Thymus (tissue), 11 donors: ENCODE data around the gene PDE6C. TPM values are rescaled to one million over a fixed set of nuclear protein-coding genes. Genes with fewer than 3 reads are reported as not detected.
"Not testable (repeated sequence)": the region's sequence is repeated elsewhere in the genome, so short reads cannot be mapped to it uniquely, and the experiment has no call there.

Experiments used
- DNase-seq, 9 donors: peaks; one replicate each; pipeline ENCODE4 v3.0.0-alpha.2; 2013; ENCODE audit warnings: low spot score in 9 of 9, low read depth in 6 of 9, missing footprints in 1 of 9
- H3K27ac ChIP-seq, 2 donors: one replicate each; pipeline ENCODE4 v1.5.1; 2013; ENCODE audit warnings: control low read depth in 1 of 2, low read depth in 1 of 2, low read length in 1 of 2, mild to moderate bottlenecking in 1 of 2, moderate library complexity in 1 of 2
- H3K27me3 ChIP-seq, 2 donors: one replicate each; pipeline ENCODE4 v1.5.1; 2013; ENCODE audit warnings: low read length in 1 of 2; ENCODE audit not compliant: control insufficient read depth in 2 of 2, insufficient read depth in 1 of 2
- H3K36me3 ChIP-seq, 2 donors: one replicate each; pipeline ENCODE4 v1.5.1; 2013; ENCODE audit warnings: low read length in 1 of 2, mild to moderate bottlenecking in 1 of 2, moderate library complexity in 1 of 2; ENCODE audit not compliant: control insufficient read depth in 2 of 2, insufficient read depth in 2 of 2
- H3K4me1 ChIP-seq, 2 donors: one replicate each; pipeline ENCODE4 v1.5.1; 2013; ENCODE audit warnings: low read length in 2 of 2; ENCODE audit not compliant: control insufficient read depth in 2 of 2, insufficient read depth in 2 of 2
- H3K4me3 ChIP-seq, 2 donors: one replicate each; pipeline ENCODE4 v1.5.1; 2013; ENCODE audit warnings: low read length in 2 of 2, control low read depth in 1 of 2, mild to moderate bottlenecking in 1 of 2
- H3K9me3 ChIP-seq, 2 donors: one replicate each; pipeline ENCODE4 v1.5.1; 2013; ENCODE audit warnings: low read length in 1 of 2, mild to moderate bottlenecking in 1 of 2; ENCODE audit not compliant: control insufficient read depth in 2 of 2, insufficient read depth in 1 of 2
- WGBS: extraction: QIAGEN DNeasy Blood & Tissue Kit; methylation state at CpG from one replicate; pipeline ENCODE4 v1.1.7; 2013; 5-methylcytosine and 5-hydroxymethylcytosine counted together
- polyA plus RNA-seq: library from polyadenylated mRNA; stranded (reverse); fragments of 200-250 nt; gene quantifications from one replicate; pipeline ENCODE4 v1.2.3, GENCODE V29; 2013
- total RNA-seq: library from RNA; stranded (reverse); fragments of 120-200 nt; gene quantifications from one replicate; pipeline ENCODE4 v1.2.4, GENCODE V29; 2013
- donor health status: healthy.

PDE6C gene
- total and polyA plus RNA-seq, 2 donors = 0.18 TPM; not detected in 1

GRCh38 chr10:93678386-93678785, 66.0 kb downstream of the PDE6C start:
- no peak overlapping the region for H3K4me3 ChIP-seq
- H3K27me3 ChIP-seq = no peaks in the 10 kb centered on the region
- WGBS = 94% methylated on average over 4 of the region's 4 CpGs
- peaks cover 5 to 29% of the 10 kb centered on the region in 2 donors for H3K36me3 ChIP-seq
- no peak for DNase-seq
- H3K9me3 ChIP-seq = no peaks in the 10 kb centered on the region
- H3K4me1 ChIP-seq = no peaks in the 10 kb centered on the region
- H3K27ac ChIP-seq = no peak overlapping the region

- Histone ChIP-seq H3K27ac (no peak overlapping the region), H3K27me3 (no peaks in the 10 kb centered on the region), H3K36me3 (peaks cover 6 to 28% of the 10 kb centered on the region in 2 donors), H3K9me3 (no peaks in the 10 kb centered on the region), H3K4me1 (no peaks in the 10 kb centered on the region), H3K4me3 (no peak overlapping the region)
- DNase-seq = no peak
- 96% methylated on average over 3 of the region's 3 CpGs for WGBS
Measured at GRCh38 chr10:93678805-93679587, 66.7 kb downstream of the PDE6C start.

GRCh38 chr10:93680412-93681047, 68.2 kb downstream of the PDE6C start:
- WGBS = 89% methylated on average over 4 of the region's 4 CpGs
- DNase-seq = peak in 1 of 9 donors; percentile 15
- Histone ChIP-seq H3K4me1 (no peaks in the 10 kb centered on the region), H3K27ac (no peak overlapping the region), H3K9me3 (no peaks in the 10 kb centered on the region), H3K27me3 (no peaks in the 10 kb centered on the region), H3K36me3 (peaks cover 6 to 24% of the 10 kb centered on the region in 2 donors), H3K4me3 (no peak overlapping the region)

GRCh38 chr10:93687737-93688136, 75.4 kb downstream of the PDE6C start:
- Histone ChIP-seq H3K4me1 (no peaks in the 10 kb centered on the region), H3K4me3 (no peak overlapping the region), H3K9me3 (no peaks in the 10 kb centered on the region), H3K27ac (no peak overlapping the region), H3K36me3 (peaks cover 6 to 13% of the 10 kb centered on the region in 2 donors), H3K27me3 (no peaks in the 10 kb centered on the region)
- DNase-seq = no peak

- H3K4me1 ChIP-seq = no peaks in the 10 kb centered on the region
- peaks cover 9 to 33% of the 10 kb centered on the region in 2 donors for H3K36me3 ChIP-seq
- DNase-seq = no peak
- no peak overlapping the region for H3K27ac ChIP-seq
- no peak overlapping the region for H3K4me3 ChIP-seq
- H3K27me3 ChIP-seq = no peaks in the 10 kb centered on the region
- WGBS = 94% methylated on average over 2 of the region's 2 CpGs
- H3K9me3 ChIP-seq = no peaks in the 10 kb centered on the region
Measured at GRCh38 chr10:93695740-93696139, 83.4 kb downstream of the PDE6C start.

- not testable (repeated sequence) for H3K4me3 ChIP-seq, H3K9me3 ChIP-seq, H3K27ac ChIP-seq, H3K27me3 ChIP-seq, DNase-seq, H3K4me1 ChIP-seq
- H3K36me3 ChIP-seq = peaks cover 9 to 27% of the 10 kb centered on the region in 2 donors
- 100% methylated on average over 2 of the region's 2 CpGs for WGBS
Measured at GRCh38 chr10:93696582-93696981, 84.2 kb downstream of the PDE6C start.

- DNase-seq = no peak
- Histone ChIP-seq H3K36me3 (peaks cover 9 to 25% of the 10 kb centered on the region in 2 donors), H3K27me3 (no peaks in the 10 kb centered on the region), H3K27ac (no peak overlapping the region), H3K9me3 (no peaks in the 10 kb centered on the region), H3K4me1 (peaks cover 2 to 5% of the 10 kb centered on the region in 2 donors), H3K4me3 (no peak overlapping the region)
- WGBS = 98% methylated on average over 2 of the region's 2 CpGs
Measured at GRCh38 chr10:93697207-93697606, 84.9 kb downstream of the PDE6C start.

GRCh38 chr10:93701866-93702209, 89.5 kb downstream of the PDE6C start:
- Histone ChIP-seq H3K9me3 (no peaks in the 10 kb centered on the region), H3K36me3 (peaks cover under 1 to 13% of the 10 kb centered on the region in 2 donors), H3K4me1 (peaks cover 5 to 6% of the 10 kb centered on the region in 2 donors), H3K27ac (peak overlapping the region; percentile 87 to 90), H3K27me3 (no peaks in the 10 kb centered on the region), H3K4me3 (peak overlapping the region; percentile 83 to 85)
- WGBS = 3% methylated on average over 9 of the region's 9 CpGs
- peak in 1 of 9 donors; percentile 3 for DNase-seq

GRCh38 chr10:93702210-93703001, 90.1 kb downstream of the PDE6C start, which contains the start of gene FRA10AC1:
TSS of gene FRA10AC1 (minus strand) at chr10:93702592. CDS start at chr10:93700106, 2,486 bp downstream.
- Histone ChIP-seq H3K4me3 (peak within 1 kb of the TSS; percentile 83 to 85), H3K27ac (peak within 1 kb of the TSS; percentile 87 to 90), H3K9me3 (no peaks in the 10 kb centered on the region), H3K27me3 (no peaks in the 10 kb centered on the region), H3K4me1 (peaks cover 5 to 6% of the 10 kb centered on the region in 2 donors), H3K36me3 (peaks cover 0 to 10% of the 10 kb centered on the region in 2 donors)
- peak; percentile 64 to 91 (median 77) for DNase-seq
- WGBS = under 1% methylated on average over 52 of the region's 52 CpGs
